ENCODE results near the gene C19orf47. TPM values are rescaled to one million over a fixed set of nuclear protein-coding genes. Genes with fewer than 3 reads are reported as not detected.

C19orf47 gene
- total and polyA plus RNA-seq, 2 experiments from 2014 or later = 6.2 to 11.2 TPM

- in situ Hi-C loops (cut with MboI) = no loop called here
- Histone ChIP-seq H3K79me2 (ENCODE audit: insufficient read depth) (peaks cover 53% of the 10 kb centered on the region), H2AFZ (peak within 1 kb of the TSS; percentile 99), H3K36me3 (ENCODE audit: low read depth) (no peaks in the 10 kb centered on the region), H3K9me2 (ENCODE audit: insufficient read depth) (no peaks in the 10 kb centered on the region), H3F3A (ENCODE audit: insufficient read depth) (peaks cover 10% of the 10 kb centered on the region; the same call in 1 of the 2 replicates), H3K9me3 (ENCODE audit: low read depth) (no peaks in the 10 kb centered on the region), H4K20me1 (ENCODE audit: insufficient read depth) (no peaks in the 10 kb centered on the region), H3K27me3 (replicated peaks; ENCODE audit: insufficient read depth) (no peaks in the 10 kb centered on the region), H3K9ac (peak within 1 kb of the TSS; percentile 89), H3K4me2 (ENCODE audit: unreplicated experiment) (peak within 1 kb of the TSS; percentile 85), H3K4me3 (peak within 1 kb of the TSS; percentile 81), H3K27ac (peak within 1 kb of the TSS; percentile 95), H3K4me1 (ENCODE audit: insufficient read depth) (peaks cover 36% of the 10 kb centered on the region)
- no peak for TF ChIP-seq EZH2phosphoT487 (IDR thresholded peaks at IDR 0.05; ENCODE audit: insufficient read depth, low read depth)
- WGBS, 2 experiments (ENCODE audit: low coverage in 1 of 2, low lambda C conversion rate in 2 of 2, missing lambda C conversion rate in 2 of 2) = 1% methylated on average over 24 to 77 of the region's 84 CpGs
- DNase-seq = peak; percentile 71
Measured at GRCh38 chr19:40284501-40285352, 63.5 kb downstream of the C19orf47 start, which contains the start of gene AKT2. Gene AKT2 (minus strand): TSS chr19:40285345. CDS start chr19:40265267, 20,078 bp downstream.

DNA sequence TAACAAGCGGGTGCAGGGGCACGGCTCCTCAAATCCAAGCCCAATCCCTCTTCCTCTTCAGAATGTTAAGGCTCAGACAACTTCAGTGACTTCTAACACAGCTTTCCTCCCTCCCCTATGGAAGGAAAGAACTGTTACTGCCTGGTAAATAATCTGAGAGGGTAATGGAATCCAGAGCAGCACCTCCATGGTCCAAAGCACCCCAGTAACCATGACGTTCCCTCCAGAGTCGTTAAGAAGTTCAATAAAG lies 64.0 kb downstream of the C19orf47 start:
- H3K4me1 ChIP-seq (ENCODE audit: insufficient read depth) = peaks cover 41% of the 10 kb centered on the region
- in situ Hi-C loops (cut with MboI) = no loop called here
- H3K4me2 ChIP-seq (ENCODE audit: unreplicated experiment) = peak overlapping the region; percentile 85
- peak overlapping the region; percentile 72 for H3K27ac ChIP-seq
- H3K9ac ChIP-seq = peak overlapping the region; percentile 88
- H3K36me3 ChIP-seq (ENCODE audit: low read depth) = no peaks in the 10 kb centered on the region
- peak overlapping the region; percentile 81 for H3K4me3 ChIP-seq
- no peaks in the 10 kb centered on the region for H3K27me3 ChIP-seq (replicated peaks; ENCODE audit: insufficient read depth)
- no peak for DNase-seq
- no peaks in the 10 kb centered on the region for H3K9me3 ChIP-seq (ENCODE audit: low read depth)
- H2AFZ ChIP-seq = peak overlapping the region; percentile 30
- no peak for TF ChIP-seq EZH2 (IDR thresholded peaks at IDR 0.05; ENCODE audit: insufficient read depth, poor library complexity, severe bottlenecking)
- TF ChIP-seq EZH2phosphoT487 (IDR thresholded peaks at IDR 0.05; ENCODE audit: insufficient read depth, low read depth) = no peak
- no peaks in the 10 kb centered on the region for H4K20me1 ChIP-seq (ENCODE audit: insufficient read depth)
- peaks cover 10% of the 10 kb centered on the region; the same call in 1 of the 2 replicates for H3F3A ChIP-seq (ENCODE audit: insufficient read depth)
- H3K79me2 ChIP-seq (ENCODE audit: insufficient read depth) = peaks cover 59% of the 10 kb centered on the region
- WGBS, 2 experiments (ENCODE audit: low coverage in 1 of 2, low lambda C conversion rate in 2 of 2, missing lambda C conversion rate in 2 of 2) = 12 to 17% methylated on average over 4 of the region's 4 CpGs
- no peaks in the 10 kb centered on the region for H3K9me2 ChIP-seq (ENCODE audit: insufficient read depth)

DNA sequence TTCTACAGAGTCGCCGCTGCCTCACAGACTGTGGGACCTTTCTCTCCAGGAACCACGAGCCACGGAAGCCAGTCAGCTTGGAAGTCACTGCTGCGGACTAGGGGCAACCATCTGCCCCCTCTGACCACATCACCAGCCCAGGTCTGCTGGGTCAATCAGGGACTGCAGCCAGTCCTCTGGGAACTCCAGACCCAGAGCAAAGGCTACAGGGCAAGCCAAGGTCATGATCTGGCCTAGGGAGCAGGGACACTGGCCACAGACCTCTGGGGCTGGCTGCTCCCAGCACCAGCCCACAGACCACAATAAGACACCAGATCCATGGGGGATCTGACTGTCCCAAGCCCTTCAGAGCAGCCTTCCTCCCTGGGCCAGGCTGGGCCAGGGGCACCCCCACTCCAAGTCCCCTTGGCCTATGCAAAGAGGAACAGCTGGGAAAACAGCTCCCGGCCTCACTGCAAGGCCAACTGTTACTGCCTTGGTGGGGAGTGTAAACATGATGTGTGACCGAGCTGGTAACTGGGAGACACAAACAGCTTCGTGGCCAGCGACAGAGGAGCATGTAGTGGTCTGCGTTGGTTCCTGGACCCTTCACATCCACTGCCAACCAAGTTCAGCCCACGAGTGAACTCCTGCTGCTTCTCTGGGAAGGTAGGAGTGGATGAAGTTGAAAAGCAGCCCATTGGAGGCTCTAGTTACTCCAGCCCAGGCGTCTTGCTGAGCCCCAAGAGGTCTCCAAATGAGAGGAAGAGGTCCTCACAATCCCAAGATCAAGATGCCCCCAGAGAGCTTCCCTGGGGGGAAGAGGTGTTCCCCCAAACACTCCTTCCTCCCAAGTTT lies 64.6 kb downstream of the C19orf47 start:
- DNase-seq = peak; percentile 29
- peak overlapping the region; percentile 72 for H3K27ac ChIP-seq
- peaks cover 47% of the 10 kb centered on the region for H3K4me1 ChIP-seq (ENCODE audit: insufficient read depth)
- H3K9me3 ChIP-seq (ENCODE audit: low read depth) = no peaks in the 10 kb centered on the region
- TF ChIP-seq EZH2phosphoT487 (IDR thresholded peaks at IDR 0.05; ENCODE audit: insufficient read depth, low read depth) = no peak
- TF ChIP-seq EZH2 (IDR thresholded peaks at IDR 0.05; ENCODE audit: insufficient read depth, poor library complexity, severe bottlenecking) = no peak
- peak overlapping the region; percentile 88 for H3K9ac ChIP-seq
- H3K4me2 ChIP-seq (ENCODE audit: unreplicated experiment) = peak overlapping the region; percentile 85
- H3K4me3 ChIP-seq = peak overlapping the region; percentile 81
- in situ Hi-C loops (cut with MboI) = no loop called here
- H3K27me3 ChIP-seq (replicated peaks; ENCODE audit: insufficient read depth) = no peaks in the 10 kb centered on the region
- WGBS, 2 experiments (ENCODE audit: low coverage in 1 of 2, low lambda C conversion rate in 2 of 2, missing lambda C conversion rate in 2 of 2) = 46 to 47% methylated on average over 12 of the region's 12 CpGs
- peaks cover 10% of the 10 kb centered on the region; the same call in 1 of the 2 replicates for H3F3A ChIP-seq (ENCODE audit: insufficient read depth)
- H3K79me2 ChIP-seq (ENCODE audit: insufficient read depth) = peaks cover 64% of the 10 kb centered on the region
- no peaks in the 10 kb centered on the region for H4K20me1 ChIP-seq (ENCODE audit: insufficient read depth)
- H3K9me2 ChIP-seq (ENCODE audit: insufficient read depth) = no peaks in the 10 kb centered on the region
- H3K36me3 ChIP-seq (ENCODE audit: low read depth) = no peaks in the 10 kb centered on the region
- H2AFZ ChIP-seq = peak overlapping the region; percentile 30; the same call in 1 of the 2 replicates

DNA sequence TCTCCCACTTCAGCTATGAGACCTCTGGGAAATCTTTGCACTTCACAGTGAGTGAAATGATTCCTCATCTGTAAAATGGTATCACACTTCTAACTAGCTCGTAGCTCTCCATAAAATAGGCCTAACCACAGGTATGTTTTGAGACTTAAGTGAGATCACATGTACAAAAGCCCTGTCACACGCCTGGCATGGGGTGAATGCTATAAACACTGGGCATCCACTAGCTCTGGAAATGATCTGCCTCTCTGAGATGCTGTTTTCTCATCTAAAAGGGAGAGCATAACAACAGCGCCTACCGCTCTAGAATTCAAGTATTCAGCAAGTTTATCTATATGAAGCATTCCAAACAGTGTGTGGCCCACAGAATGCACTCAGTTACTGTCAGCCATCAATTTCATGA lies 65.3 kb downstream of the C19orf47 start:
- TF ChIP-seq EZH2phosphoT487 (IDR thresholded peaks at IDR 0.05; ENCODE audit: insufficient read depth, low read depth) (no peak), EZH2 (IDR thresholded peaks at IDR 0.05; ENCODE audit: insufficient read depth, poor library complexity, severe bottlenecking) (no peak)
- Histone ChIP-seq H3K9ac (peak overlapping the region; percentile 88), H3K9me3 (ENCODE audit: low read depth) (no peaks in the 10 kb centered on the region), H3K79me2 (ENCODE audit: insufficient read depth) (peaks cover 71% of the 10 kb centered on the region), H3K36me3 (ENCODE audit: low read depth) (no peaks in the 10 kb centered on the region), H4K20me1 (ENCODE audit: insufficient read depth) (no peaks in the 10 kb centered on the region), H3K9me2 (ENCODE audit: insufficient read depth) (no peaks in the 10 kb centered on the region), H2AFZ (no peak overlapping the region), H3K27me3 (replicated peaks; ENCODE audit: insufficient read depth) (no peaks in the 10 kb centered on the region), H3K4me3 (peak overlapping the region; percentile 81; the same call in 1 of the 2 replicates), H3K4me2 (ENCODE audit: unreplicated experiment) (peak overlapping the region; percentile 85), H3F3A (ENCODE audit: insufficient read depth) (peaks cover 10% of the 10 kb centered on the region; the same call in 1 of the 2 replicates), H3K4me1 (ENCODE audit: insufficient read depth) (peaks cover 54% of the 10 kb centered on the region), H3K27ac (peak overlapping the region; percentile 72)
- peak; percentile 61 for DNase-seq
- in situ Hi-C loops (cut with MboI) = no loop called here
- WGBS, 2 experiments (ENCODE audit: low coverage in 1 of 2, low lambda C conversion rate in 2 of 2, missing lambda C conversion rate in 2 of 2) = 76 to 82% methylated on average over 4 of the region's 4 CpGs
